Stimulated activated CD4-positive, alpha-beta T cell treated with anti-CD3 and anti-CD28 coated beads, Interleukin-1b, Interleukin-23, amount 100 ng/mL, for 48 hours (primary cell): ENCODE measurements around the gene UROC1.

Experiments
- DNase-seq: peaks from one replicate; pipeline ENCODE4 v3.0.0-alpha.2; 2020

Gene UROC1

DNA sequence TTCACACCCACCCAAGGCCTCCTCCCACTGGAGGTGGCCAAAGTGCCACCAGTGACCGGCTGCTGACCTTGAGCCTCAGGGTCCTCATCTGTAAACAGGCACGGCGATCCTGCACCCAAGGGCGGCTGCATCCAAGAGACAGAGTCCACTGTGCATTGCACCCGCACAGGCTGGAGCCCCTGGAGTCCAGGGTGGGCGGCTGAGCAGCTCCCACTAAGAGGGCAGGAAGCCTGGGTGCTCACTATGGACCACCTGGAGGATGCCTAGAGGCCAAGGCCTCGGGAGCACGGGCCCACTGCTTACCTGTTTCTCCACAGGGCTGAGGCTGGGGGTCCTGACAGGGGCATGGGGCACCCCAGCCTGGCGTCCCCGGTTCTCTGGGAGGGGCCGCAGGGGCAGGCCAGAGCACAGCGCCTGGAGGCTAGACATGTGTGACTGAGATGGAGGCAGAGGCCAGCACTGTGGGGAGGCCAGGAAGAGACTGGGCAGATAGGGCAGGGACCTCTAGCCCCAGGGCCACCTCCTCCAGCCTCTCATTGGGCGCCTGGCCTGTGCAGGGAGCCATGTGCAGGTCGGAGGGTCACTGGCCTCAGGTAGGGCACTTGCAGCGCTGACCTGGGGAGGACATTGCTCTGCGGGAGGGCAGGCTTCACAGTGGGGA, at the start of gene UROC1:
UROC1 (minus strand) TSS at position 483 of the 661 bp plus-strand sequence; CDS start at position 429, 54 bp downstream.
- DNase-seq = no peak

DNA sequence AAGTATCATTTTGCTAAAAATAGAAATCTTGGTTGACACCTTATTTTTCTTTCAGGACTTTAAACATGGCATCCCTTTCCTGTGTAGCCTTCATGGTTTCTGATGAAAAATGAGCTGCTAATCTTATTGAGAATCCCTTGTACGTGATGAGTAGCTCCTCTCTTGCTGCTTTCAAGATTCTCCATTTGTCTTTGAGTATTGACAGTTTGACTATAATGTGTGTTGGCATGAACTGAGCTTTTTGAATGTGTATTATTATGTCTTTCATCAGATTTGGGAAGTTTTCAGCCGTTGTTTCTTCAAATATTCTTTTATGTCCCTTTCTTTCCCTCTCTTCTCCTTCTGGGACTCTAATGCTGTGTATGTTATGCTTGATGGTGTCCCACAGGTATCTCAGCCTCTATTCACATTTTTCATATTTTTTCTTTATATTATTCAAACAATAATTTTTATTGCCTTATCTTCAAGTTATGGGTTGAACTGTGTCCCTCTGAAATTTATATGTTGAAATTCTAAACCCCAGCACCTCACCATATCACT, 45.2 kb upstream of the UROC1 start:
- no peak for DNase-seq

GRCh38 chr3:126558336-126559071, 40.9 kb upstream of the UROC1 start, which contains the start of gene C3orf22:
C3orf22 (minus strand) TSS chr3:126558932; CDS start chr3:126553390, 5,542 bp downstream.
- DNase-seq = no peak

DNA sequence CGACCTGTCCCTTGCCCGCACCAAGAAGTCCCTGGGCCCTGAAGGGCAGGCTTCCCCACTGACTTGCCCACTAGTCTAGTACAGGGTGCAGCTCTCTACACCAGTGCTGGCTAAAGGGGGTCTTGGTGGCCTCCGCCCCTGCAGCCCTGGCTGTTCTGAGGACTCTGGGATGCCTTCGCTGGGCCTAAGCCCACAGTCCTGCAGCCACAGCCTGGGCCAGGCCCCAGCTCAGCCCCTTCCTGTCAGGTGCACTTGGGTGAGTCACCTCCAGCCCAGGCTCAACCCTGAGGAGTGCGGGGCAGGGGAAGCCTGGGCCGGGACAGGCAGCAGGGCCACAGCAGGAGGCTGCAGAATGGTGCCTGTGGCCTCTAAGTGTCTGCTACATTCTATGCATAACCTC, 40.2 kb upstream of the UROC1 start:
- DNase-seq = no peak

GRCh38 chr3:126557415-126557745, 39.8 kb upstream of the UROC1 start:
- DNase-seq = no peak

DNA sequence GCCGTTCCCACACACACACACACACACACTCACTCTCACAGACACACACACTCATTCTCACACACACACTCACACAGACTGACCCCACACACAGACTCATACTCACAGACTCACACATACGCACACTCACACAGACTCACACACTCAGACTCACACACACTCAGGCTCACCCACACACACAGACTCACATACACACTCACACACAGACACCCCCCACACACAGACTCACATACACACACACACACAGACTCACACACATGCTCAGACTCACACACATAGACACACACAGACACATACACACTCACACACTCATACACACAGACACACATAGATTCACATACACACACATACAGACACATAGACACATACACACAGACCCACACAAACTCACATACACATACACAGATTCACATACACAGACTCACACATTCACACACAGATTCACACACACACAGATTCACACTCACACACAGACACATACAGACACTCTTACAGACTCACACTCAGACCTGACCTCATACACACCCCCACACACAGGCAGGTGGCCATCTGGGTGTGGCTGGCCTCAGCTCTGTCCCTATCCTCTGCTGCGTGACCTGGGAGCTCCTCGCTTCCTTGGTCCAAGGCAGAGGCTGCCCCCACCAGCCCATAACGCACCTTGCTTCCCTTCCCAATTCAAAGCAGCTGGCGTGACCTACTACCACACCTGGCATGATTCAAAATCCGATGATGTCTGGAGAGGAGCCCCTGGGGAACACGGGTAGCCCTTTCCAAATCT, 39.3 kb upstream of the UROC1 start:
- DNase-seq = no peak

DNA sequence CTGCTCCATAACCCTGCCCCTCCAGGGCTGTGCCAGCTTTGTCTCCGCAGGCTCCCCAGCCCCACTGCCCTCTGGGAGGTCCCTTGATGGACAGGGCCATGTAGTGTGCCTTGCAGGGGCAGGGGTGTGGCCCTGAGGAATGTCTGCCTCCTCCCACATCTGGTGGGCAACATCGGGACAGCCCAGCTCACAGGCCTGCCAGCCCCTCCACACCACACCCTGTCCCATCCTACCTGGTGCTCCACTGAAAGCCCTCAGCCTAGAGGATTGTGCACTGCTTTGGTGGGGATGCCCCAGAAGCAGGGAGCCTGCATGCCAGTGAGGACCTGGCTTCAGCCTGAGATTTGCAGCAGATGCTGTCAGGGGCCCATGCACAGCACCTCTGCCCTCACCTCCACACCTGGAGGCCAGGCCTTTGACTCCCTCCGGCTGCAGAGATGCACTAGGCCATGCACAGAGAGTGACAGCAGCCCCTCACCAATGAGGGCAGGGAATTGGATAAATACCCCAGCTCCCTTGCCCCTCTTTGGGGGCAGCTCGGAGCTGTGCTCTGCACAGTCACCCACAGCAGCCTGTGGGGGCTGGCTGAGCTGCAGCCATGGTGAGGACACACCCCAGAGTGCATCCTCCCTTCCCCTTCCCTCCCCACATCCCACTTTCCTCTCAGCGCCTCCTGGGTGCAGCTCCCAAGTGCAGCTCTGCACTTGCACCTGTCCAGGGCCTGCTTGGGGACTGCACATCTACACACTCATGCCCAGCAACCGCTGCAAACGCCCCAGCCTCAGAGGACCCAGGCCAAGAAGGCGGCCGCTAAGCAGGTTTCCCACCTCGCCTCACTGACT, 38.4 kb upstream of the UROC1 start:
- no peak for DNase-seq

- no peak for DNase-seq
Measured at GRCh38 chr3:126554560-126555525, 37.3 kb upstream of the UROC1 start.

GRCh38 chr3:126553284-126554084, 35.9 kb upstream of the UROC1 start:
- DNase-seq = no peak

DNA sequence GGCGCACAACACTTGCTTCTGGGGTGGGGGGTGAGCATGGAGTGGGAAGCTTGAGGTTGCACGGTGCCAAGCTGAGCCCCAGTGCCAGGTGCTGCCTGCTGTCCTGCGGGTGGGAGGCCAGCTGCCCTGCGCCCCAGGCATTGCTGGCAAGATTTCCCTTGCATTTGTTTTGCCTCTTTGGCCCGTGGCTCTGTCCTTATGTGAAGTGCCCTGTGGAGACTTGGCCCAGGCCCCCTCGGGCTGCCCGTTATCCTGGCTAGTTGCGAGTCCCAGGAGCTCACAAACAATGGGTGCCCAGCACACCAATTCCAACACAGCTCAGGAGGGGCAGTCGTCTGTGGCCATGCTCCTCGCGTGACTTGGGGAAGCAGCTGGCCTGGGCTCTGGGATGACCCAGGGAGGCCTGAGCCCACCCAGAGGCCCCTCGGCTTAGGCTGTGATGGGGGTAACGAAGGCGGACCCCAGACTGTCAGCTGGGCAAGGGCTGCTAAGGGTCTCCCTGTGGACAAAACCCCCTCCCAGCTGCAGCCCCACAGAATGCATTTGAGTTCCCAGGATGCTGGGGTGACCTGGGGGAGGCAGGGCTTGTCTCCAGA, 35.2 kb upstream of the UROC1 start:
- DNase-seq = no peak

- no peak for DNase-seq
Measured at GRCh38 chr3:126551839-126552687, 34.5 kb upstream of the UROC1 start.

DNA sequence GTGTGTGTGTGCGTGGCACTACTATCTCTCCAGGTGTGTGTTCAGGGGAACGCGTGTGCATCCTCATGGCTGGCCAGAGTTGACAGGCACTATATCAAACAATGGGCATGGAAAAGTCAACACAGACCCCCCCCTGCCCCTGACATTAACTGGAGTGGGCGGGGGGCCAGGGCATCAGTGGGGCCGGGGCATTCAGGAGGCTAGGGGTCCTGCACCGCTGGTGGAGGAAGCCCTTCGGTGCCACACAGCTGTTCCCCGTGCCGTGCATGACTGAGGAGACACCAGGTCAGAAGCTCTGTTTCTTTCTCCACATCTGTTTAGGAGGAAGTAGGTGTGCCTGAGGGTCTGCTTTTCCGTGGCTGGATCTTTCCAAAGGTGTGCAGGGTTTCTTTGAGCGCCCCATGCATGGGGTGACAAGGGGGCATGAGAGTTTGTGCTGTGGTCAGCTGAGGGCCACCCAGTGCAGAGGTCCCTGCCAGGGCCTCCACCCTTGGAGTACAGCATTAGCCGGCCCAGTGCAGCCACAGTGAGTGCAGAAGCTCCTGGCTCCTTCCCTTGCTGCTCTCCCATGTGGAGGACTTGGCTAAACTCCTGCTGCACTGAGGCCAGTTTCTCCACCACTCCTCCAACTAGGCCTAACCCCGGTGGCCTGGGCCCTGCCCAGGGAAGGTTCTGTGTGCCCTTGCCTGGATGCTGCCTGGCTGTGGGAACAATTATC, 33.7 kb upstream of the UROC1 start:
- DNase-seq = no peak

DNA sequence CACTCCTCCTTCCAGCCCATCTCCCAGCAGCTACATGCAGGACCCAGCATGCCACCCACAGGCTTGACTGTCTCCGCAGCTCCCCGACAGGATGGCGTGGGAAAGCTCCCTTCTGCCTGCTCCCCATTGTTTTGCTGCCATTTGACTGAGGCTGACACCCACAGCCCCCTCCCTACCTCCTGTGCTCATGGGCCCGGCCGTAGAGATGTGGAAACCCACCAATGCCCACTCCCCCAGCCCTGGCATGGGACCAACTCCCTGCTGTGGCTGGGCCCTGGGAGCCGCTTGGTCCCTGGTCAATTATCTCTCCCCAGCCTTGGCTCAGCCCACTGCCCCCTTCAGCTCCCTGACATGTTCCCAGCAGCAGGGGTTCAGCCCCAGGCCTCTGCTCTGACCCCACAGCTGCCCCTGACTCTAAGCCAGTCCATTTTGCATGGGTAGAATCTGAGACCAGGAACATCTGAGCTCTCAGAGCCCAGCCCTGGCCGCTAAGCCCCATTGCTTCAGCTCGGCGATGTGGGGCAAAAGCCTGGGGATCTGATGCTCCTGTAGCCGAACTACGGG, 33.0 kb upstream of the UROC1 start:
- no peak for DNase-seq

- DNase-seq = no peak
Measured at GRCh38 chr3:126549861-126550487, 32.4 kb upstream of the UROC1 start.

- no peak for DNase-seq
Measured at GRCh38 chr3:126548556-126549466, 31.2 kb upstream of the UROC1 start.

- DNase-seq = no peak
Measured at GRCh38 chr3:126547721-126548120, 30.1 kb upstream of the UROC1 start.
